GM12801 (cell line): ENCODE data around the gene DYNLRB2.

Source experiments
- CTCF ChIP-seq: IDR thresholded peaks from one replicate; pipeline ENCODE4 v1.5.1; 2011; ENCODE audit warnings: control low read depth; ENCODE audit not compliant: insufficient read length; ENCODE audit errors: extremely low read depth

The DYNLRB2 gene

GRCh38 chr16:80530479-80530878 is 10.3 kb upstream of the DYNLRB2 start:
- no peak for TF ChIP-seq CTCF

GRCh38 chr16:80536238-80536637 is 4.6 kb upstream of the DYNLRB2 start:
- TF ChIP-seq CTCF: no peak

- TF ChIP-seq CTCF: no peak
Observed at GRCh38 chr16:80541306-80541694, 507 bp downstream of the DYNLRB2 start.

GRCh38 chr16:80543162-80543561 is 2.4 kb downstream of the DYNLRB2 start:
- TF ChIP-seq CTCF: no peak

GRCh38 chr16:80544326-80544725 is 3.5 kb downstream of the DYNLRB2 start:
- TF ChIP-seq CTCF: no peak

- TF ChIP-seq CTCF: no peak
Observed at GRCh38 chr16:80546249-80546648, 5.5 kb downstream of the DYNLRB2 start.

GRCh38 chr16:80547145-80547544 is 6.4 kb downstream of the DYNLRB2 start:
- TF ChIP-seq CTCF: no peak

- no peak for TF ChIP-seq CTCF
Observed at GRCh38 chr16:80552277-80552676, 11.5 kb downstream of the DYNLRB2 start.
